KMS-11 (cell line): Measurements from ENCODE around the gene GATC.

Source experiments
- H2AFZ ChIP-seq: fragments of 200-600 bp; sonication (generic); 2 replicates; pipeline ENCODE4 v1.6.1; 2016; ENCODE audit warnings: antibody characterized with exemption, mixed run types, low read depth
- H3K27ac ChIP-seq: fragments of 200-600 bp; sonication (generic); 2 replicates; pipeline ENCODE4 v1.6.1; 2016; ENCODE audit warnings: mild to moderate bottlenecking, mixed run types
- H3K27me3 ChIP-seq: fragments of 200-600 bp; sonication (generic); 2 replicates; pipeline ENCODE4 v1.6.1; 2017; ENCODE audit warnings: mild to moderate bottlenecking, low read depth, mixed run types, moderate library complexity; ENCODE audit not compliant: insufficient read depth
- H3K36me3 ChIP-seq: fragments of 200-600 bp; sonication (generic); 2 replicates; pipeline ENCODE4 v1.6.1; 2017; ENCODE audit warnings: mild to moderate bottlenecking, mixed run types; ENCODE audit not compliant: insufficient read depth
- H3K4me1 ChIP-seq: fragments of 200-600 bp; sonication (generic); 2 replicates; pipeline ENCODE4 v1.6.1; 2016; ENCODE audit warnings: mild to moderate bottlenecking, low read depth, mixed run types; ENCODE audit not compliant: poor library complexity, severe bottlenecking
- H3K4me2 ChIP-seq: fragments of 200-600 bp; sonication (generic); 2 replicates; pipeline ENCODE4 v1.7.0; 2016; ENCODE audit warnings: mild to moderate bottlenecking, mixed run types
- H3K4me3 ChIP-seq: fragments of 200-600 bp; sonication (generic); IDR thresholded peaks from 2 replicates; pipeline ENCODE4 v1.6.1; 2017; ENCODE audit warnings: low read depth, low read length, mixed read lengths; ENCODE audit not compliant: insufficient read depth
- H3K79me2 ChIP-seq: fragments of 200-600 bp; sonication (generic); 2 replicates; pipeline ENCODE4 v1.6.1; 2016; ENCODE audit warnings: low read depth, mixed run types; ENCODE audit not compliant: insufficient read depth
- H3K9ac ChIP-seq: fragments of 200-600 bp; sonication (generic); 2 replicates; pipeline ENCODE4 v1.6.1; 2016; ENCODE audit warnings: mild to moderate bottlenecking, mixed run types
- H4K20me1 ChIP-seq: fragments of 200-600 bp; sonication (generic); 2 replicates; pipeline ENCODE4 v1.6.1; 2016; ENCODE audit warnings: mild to moderate bottlenecking, mixed run types; ENCODE audit not compliant: insufficient read depth
- CTCF ChIP-seq: fragments of 200-600 bp; sonication (generic); conservative IDR thresholded peaks from 2 replicates; pipeline ENCODE4 v1.6.1; 2017; ENCODE audit warnings: low read depth, mild to moderate bottlenecking, antibody characterized with exemption, low read length, moderate library complexity, mixed read lengths

Gene GATC

GRCh38 chr12:120498870-120499515 is 52.7 kb downstream of the GATC start:
- H3K4me1 ChIP-seq = peaks cover 15% of the 10 kb centered on the region
- TF ChIP-seq CTCF = no peak
- no peaks in the 10 kb centered on the region for H3K27me3 ChIP-seq
- H3K9ac ChIP-seq = no peak overlapping the region
- H3K27ac ChIP-seq = no peak overlapping the region
- peaks cover 34% of the 10 kb centered on the region for H3K79me2 ChIP-seq
- no peak overlapping the region for H3K4me3 ChIP-seq
- H3K4me2 ChIP-seq = no peak overlapping the region
- H3K36me3 ChIP-seq = no peaks in the 10 kb centered on the region
- no peaks in the 10 kb centered on the region for H4K20me1 ChIP-seq
- no peak overlapping the region for H2AFZ ChIP-seq

- Histone ChIP-seq H3K27me3 (no peaks in the 10 kb centered on the region), H3K4me3 (no peak overlapping the region), H4K20me1 (no peaks in the 10 kb centered on the region), H3K4me2 (no peak overlapping the region), H3K27ac (no peak overlapping the region), H3K36me3 (no peaks in the 10 kb centered on the region), H3K9ac (no peak overlapping the region), H2AFZ (no peak overlapping the region), H3K79me2 (peaks cover 25% of the 10 kb centered on the region), H3K4me1 (peaks cover 9% of the 10 kb centered on the region)
- no peak for TF ChIP-seq CTCF
Observed at GRCh38 chr12:120500581-120500980, 54.3 kb downstream of the GATC start.

GRCh38 chr12:120504587-120504986 is 58.3 kb downstream of the GATC start:
- no peak overlapping the region for H2AFZ ChIP-seq
- H3K4me2 ChIP-seq = no peak overlapping the region
- no peak for TF ChIP-seq CTCF
- no peak overlapping the region for H3K4me3 ChIP-seq
- H3K79me2 ChIP-seq = no peaks in the 10 kb centered on the region
- no peaks in the 10 kb centered on the region for H3K27me3 ChIP-seq
- no peak overlapping the region for H3K9ac ChIP-seq
- no peaks in the 10 kb centered on the region for H4K20me1 ChIP-seq
- no peaks in the 10 kb centered on the region for H3K36me3 ChIP-seq
- no peaks in the 10 kb centered on the region for H3K4me1 ChIP-seq
- H3K27ac ChIP-seq = no peak overlapping the region

- no peaks in the 10 kb centered on the region for H3K79me2 ChIP-seq
- H4K20me1 ChIP-seq = no peaks in the 10 kb centered on the region
- no peak overlapping the region for H3K9ac ChIP-seq
- no peak overlapping the region for H3K4me3 ChIP-seq
- H3K27me3 ChIP-seq = no peaks in the 10 kb centered on the region
- no peak overlapping the region for H3K27ac ChIP-seq
- H3K36me3 ChIP-seq = no peaks in the 10 kb centered on the region
- H3K4me1 ChIP-seq = no peaks in the 10 kb centered on the region
- no peak overlapping the region for H2AFZ ChIP-seq
- H3K4me2 ChIP-seq = no peak overlapping the region
- TF ChIP-seq CTCF = no peak
Observed at GRCh38 chr12:120508537-120508936, 62.3 kb downstream of the GATC start.
